ENCODE measurements around the gene CIITA.

- TF ChIP-seq CTCF (IDR thresholded peaks at IDR 0.05) (no peak), POLR2A (IDR thresholded peaks at IDR 0.05) (no peak), POLR2AphosphoS5 (IDR thresholded peaks at IDR 0.05) (no peak)
These were observed 45.5 kb downstream of the CIITA start for GRCh38 chr16:10922328-10923145.

All from stomach (tissue), 4 donors.